HepG2 (cell line): ENCODE results near the gene BEAN1. TPM values are rescaled to one million over a fixed set of nuclear protein-coding genes. Genes with fewer than 3 reads are reported as not detected.

ENCODE experiments used
- ATAC-seq: fragments of 200-7000 bp; cut with Tn5 transposase; 3 replicates; pipeline ENCODE4 v1.9.1; 2020; ENCODE audit warnings: mild to moderate bottlenecking, moderate library complexity
- BruUV-seq: library from RNA; stranded (reverse); fragments of 400-500 nt; replicated peaks from 2 replicates; lab custom pipeline; 2021; lab: Mats Ljungman, UMichigan
- CTCF ChIA-PET: fragments of 300-600 bp; formaldehyde crosslinking; extraction: SDS; loops from one replicate; lab custom pipeline; 2021; ENCODE audit warnings: low total read pairs, inconsistent platforms, low intra/inter-chr PET ratio; lab: Yijun Ruan, JAX
- POLR2A ChIA-PET: fragments of 350-600 bp; sonication (Branson Sonifier 250); formaldehyde crosslinking; loops from one replicate; lab custom pipeline; 2020; ENCODE audit warnings: antibody characterized with exemption, inconsistent platforms; lab: Yijun Ruan, JAX
- DNase-seq: peaks from one replicate; pipeline ENCODE4 v3.0.0-alpha.2; 2015; ENCODE audit warnings: low spot score
- FAIRE-seq: peaks from 3 replicates; lab custom pipeline; 2011; peaks lifted over from hg19 to GRCh38; lab: Jason Lieb, UNC
- H2AFZ ChIP-seq: one replicate; pipeline ENCODE4 v1.6.1; 2011; ENCODE audit warnings: low read length, inconsistent platforms
- H3K27ac ChIP-seq: fragments of 300-600 bp; 3 replicates; pipeline ENCODE4 v1.8.0; 2011; ENCODE audit warnings: mixed run types, mild to moderate bottlenecking, mixed read lengths, low read length, inconsistent platforms; ENCODE audit not compliant: insufficient read depth; ENCODE audit errors: extremely low read length
- H3K27me3 ChIP-seq, 2 experiments: fragments of 200-600 bp in 1 of 2; 2 replicates in 1 of 2; 3 replicates in 1 of 2; pipeline versions ENCODE4 v1.6.0 to v1.8.0; 2011; ENCODE audit warnings: low read length in 2 of 2, mild to moderate bottlenecking in 2 of 2, moderate library complexity in 2 of 2, inconsistent platforms in 1 of 2; ENCODE audit not compliant: insufficient read depth in 2 of 2, control insufficient read depth in 1 of 2
- H3K36me3 ChIP-seq, 2 experiments: fragments of 200-600 bp in 1 of 2; replicated peaks in 1 of 2; 2 replicates in 1 of 2; 3 replicates in 1 of 2; pipeline versions ENCODE4 v1.5.1 to v1.8.0; 2011; ENCODE audit warnings: low read length in 2 of 2, inconsistent platforms in 1 of 2; ENCODE audit not compliant: insufficient read depth in 2 of 2, control insufficient read depth in 1 of 2
- H3K4me1 ChIP-seq: 2 replicates; pipeline ENCODE4 v1.5.1; 2012; ENCODE audit warnings: low read length, inconsistent platforms; ENCODE audit not compliant: insufficient read depth
- H3K4me2 ChIP-seq: 2 replicates; pipeline ENCODE4 v1.6.0; 2011; ENCODE audit warnings: low read depth, low read length, inconsistent platforms
- H3K4me3 ChIP-seq, 3 experiments: fragments of 200-600 bp in 1 of 3; sonication (generic), shearing (Covaris generic) in 1 of 3; replicated peaks in 1 of 3; 2 replicates each; pipeline ENCODE4 v1.5.1; 2011 to 2016; ENCODE audit warnings: low read length in 3 of 3, inconsistent platforms in 2 of 3, low read depth in 2 of 3, mild to moderate bottlenecking in 2 of 3, control low read depth in 1 of 3, mixed read lengths in 1 of 3; ENCODE audit not compliant: insufficient read depth in 1 of 3
- H3K79me2 ChIP-seq: one replicate; pipeline ENCODE4 v1.6.1; 2011; ENCODE audit warnings: low read length, inconsistent platforms; ENCODE audit not compliant: insufficient read depth
- H3K9ac ChIP-seq: 2 replicates; pipeline ENCODE4 v1.6.0; 2011; ENCODE audit warnings: mild to moderate bottlenecking, low read depth, low read length, inconsistent platforms; ENCODE audit not compliant: insufficient read depth
- H3K9me3 ChIP-seq: 2 replicates; pipeline ENCODE4 v1.5.1; 2012; ENCODE audit warnings: mild to moderate bottlenecking, low read length
- H4K20me1 ChIP-seq: 2 replicates; pipeline ENCODE4 v1.6.0; 2011; ENCODE audit warnings: inconsistent platforms, mild to moderate bottlenecking, low read length, moderate library complexity; ENCODE audit not compliant: insufficient read depth
- CCAR2 ChIP-seq: fragments of 200-400 bp; formaldehyde crosslinking; optimal IDR thresholded peaks from 2 replicates; pipeline ENCODE3; 2018; ENCODE audit warnings: low read depth, mild to moderate bottlenecking, low read length, moderate library complexity
- FOXK1 ChIP-seq: sonication (generic); formaldehyde crosslinking; IDR thresholded peaks from 2 replicates; pipeline ENCODE4 v1.4.0; 2020; ENCODE audit warnings: low read depth, missing genetic modification reagents, borderline replicate concordance
- NFKBIZ ChIP-seq: IDR thresholded peaks from 2 replicates; pipeline ENCODE4 v1.6.1; 2018; ENCODE audit warnings: missing genetic modification reagents, missing compliant biosample characterization
- ZBTB43 ChIP-seq: sonication (generic); formaldehyde crosslinking; conservative IDR thresholded peaks from 2 replicates; pipeline ENCODE4 v1.4.0; 2020; ENCODE audit warnings: missing genetic modification reagents
- ZBTB7B ChIP-seq: sonication (generic); formaldehyde crosslinking; IDR thresholded peaks from 2 replicates; pipeline ENCODE4 v1.4.0; 2020; ENCODE audit warnings: missing genetic modification reagents
- ZBTB8A ChIP-seq: sonication (generic); formaldehyde crosslinking; IDR thresholded peaks from 2 replicates; pipeline ENCODE4 v1.4.0; 2020; ENCODE audit warnings: mild to moderate bottlenecking, low read depth, missing genetic modification reagents, borderline replicate concordance
- ZNF207 ChIP-seq: fragments of 450-650 bp; IDR thresholded peaks from 2 replicates; pipeline ENCODE4 v1.6.1; 2016; ENCODE audit warnings: antibody characterized with exemption, borderline replicate concordance
- ZNF326 ChIP-seq: sonication (generic); formaldehyde crosslinking; IDR thresholded peaks from 2 replicates; pipeline ENCODE4 v1.4.0; 2020; ENCODE audit warnings: missing genetic modification reagents, borderline replicate concordance
- ZNF557 ChIP-seq: sonication (generic); formaldehyde crosslinking; IDR thresholded peaks from 2 replicates; pipeline ENCODE4 v1.4.0; 2020; ENCODE audit warnings: missing genetic modification reagents
- ZNF660 ChIP-seq: sonication (generic); formaldehyde crosslinking; IDR thresholded peaks from 2 replicates; pipeline ENCODE4 v1.5.1; 2020; ENCODE audit warnings: mild to moderate bottlenecking, low read depth, missing genetic modification reagents, borderline replicate concordance
- WGBS: methylation state at CpG from one replicate; pipeline ENCODE4 v1.1.6; 2017; ENCODE audit warnings: low lambda C conversion rate; 5-methylcytosine and 5-hydroxymethylcytosine counted together
- in situ Hi-C: cut with HindIII; loops from 2 replicates; pipeline ENCODE4 v1.10.0; 2017; ENCODE audit warnings: low pct_unique_long_range_greater_than_20kb; ENCODE audit not compliant: extremely low pct_ligation_motif_present
- intact Hi-C: fragments of 100-400 bp; cut with micrococcal nuclease; formaldehyde crosslinking; loops from one replicate; pipeline ENCODE4 v1.10.0; 2022; ENCODE audit not compliant: unreplicated experiment
- polyA plus RNA-seq, 8 experiments: library from polyadenylated mRNA; depleted of rRNA in 3 of 8; stranded (reverse) in 7 of 8; unstranded in 1 of 8; fragments of >200 nt; fragmentation: Illumina TruSeq in 4 of 8; extraction: Trizol in 4 of 8; gene quantifications; 2 replicates each; pipeline versions ENCODE4 v1.2.1 to v1.2.3, GENCODE V29; 2011 to 2016; ENCODE audit warnings: low read depth in 4 of 8, missing spikeins in 1 of 8, mixed read lengths in 1 of 8; ENCODE audit not compliant: insufficient read depth in 1 of 8
- total RNA-seq, 5 experiments: library from RNA; depleted of rRNA; stranded (reverse); fragments of >200 nt; fragmentation: Illumina TruSeq; extraction: Trizol; gene quantifications; 2 replicates each; pipeline ENCODE4 v1.2.3, GENCODE V29; 2016; ENCODE audit warnings: low read depth in 1 of 5
- TF ChIP-seq, protein P1 (sequence below): sonication (generic); formaldehyde crosslinking; IDR thresholded peaks from 2 replicates; pipeline ENCODE4 v1.4.0; 2020; ENCODE audit warnings: missing genetic modification reagents
- TF ChIP-seq, protein P2 (sequence below), 2 experiments: fragments of 450-650 bp in 1 of 2; sonication (generic) in 1 of 2; formaldehyde crosslinking; IDR thresholded peaks; 2 replicates each; pipeline versions ENCODE4 v1.5.0 to v1.8.0; 2020 to 2022; ENCODE audit warnings: mild to moderate bottlenecking in 1 of 2, missing genetic modification reagents in 1 of 2
- TF ChIP-seq, protein P3 (sequence below): sonication (generic); formaldehyde crosslinking; IDR thresholded peaks from 2 replicates; pipeline ENCODE4 v1.4.0; 2020; ENCODE audit warnings: mild to moderate bottlenecking, missing genetic modification reagents

BEAN1 gene
- total and polyA plus RNA-seq, 2 of the 13 experiments (the other 11 are each of a cell fraction or from before 2014, with no cell fraction given), result 0.53 to 1.4 TPM

GRCh38 chr16:66486773-66487579, 59.9 kb downstream of the BEAN1 start (continued):
- TF ChIP-seq FOXK1 (CRISPR knock-in tag) (no peak), ZNF326 (CRISPR knock-in tag) (no peak), ZNF207 (no peak)
- TF ChIP-seq, protein P1, sequence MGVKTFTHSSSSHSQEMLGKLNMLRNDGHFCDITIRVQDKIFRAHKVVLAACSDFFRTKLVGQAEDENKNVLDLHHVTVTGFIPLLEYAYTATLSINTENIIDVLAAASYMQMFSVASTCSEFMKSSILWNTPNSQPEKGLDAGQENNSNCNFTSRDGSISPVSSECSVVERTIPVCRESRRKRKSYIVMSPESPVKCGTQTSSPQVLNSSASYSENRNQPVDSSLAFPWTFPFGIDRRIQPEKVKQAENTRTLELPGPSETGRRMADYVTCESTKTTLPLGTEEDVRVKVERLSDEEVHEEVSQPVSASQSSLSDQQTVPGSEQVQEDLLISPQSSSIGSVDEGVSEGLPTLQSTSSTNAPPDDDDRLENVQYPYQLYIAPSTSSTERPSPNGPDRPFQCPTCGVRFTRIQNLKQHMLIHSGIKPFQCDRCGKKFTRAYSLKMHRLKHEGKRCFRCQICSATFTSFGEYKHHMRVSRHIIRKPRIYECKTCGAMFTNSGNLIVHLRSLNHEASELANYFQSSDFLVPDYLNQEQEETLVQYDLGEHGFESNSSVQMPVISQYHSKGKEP, result no peak

GRCh38 chr16:66487580-66488275, 60.6 kb downstream of the BEAN1 start:
- Histone ChIP-seq H3K36me3 (no peaks in the 10 kb centered on the region), H3K9me3 (no peaks in the 10 kb centered on the region), H3K4me2 (no peak overlapping the region), H3K4me1 (peaks cover 6% of the 10 kb centered on the region; the same call in 1 of the 2 replicates), H3K9ac (no peak overlapping the region), H3K27ac (no peak overlapping the region), H3K79me2 (no peaks in the 10 kb centered on the region), H4K20me1 (no peaks in the 10 kb centered on the region), H3K27me3 (peaks cover 2 to 18% of the 10 kb centered on the region in 2 experiments; a peak in 1 of 5 replicates), H2AFZ (no peak overlapping the region), H3K4me3 (no peak overlapping the region)
- ChIA-PET POLR2A (interaction anchor here (1.5 kb wide), 1 partner anchor 81 kb away, joined by 5 read pairs; no protein-coding TSS in a partner anchor), CTCF (no interaction called here)
- FAIRE-seq (no peak), ATAC-seq (peak; percentile 9; the same call in 1 of the 3 replicates), DNase-seq (no peak)
- no TSS peak for BruUV-seq
- intact Hi-C loops, result no loop called here
- in situ Hi-C loops, result no loop called here
- WGBS, result 23% methylated on average over 5 of the region's 5 CpGs
- TF ChIP-seq ZNF557 (CRISPR knock-in tag) (no peak), ZNF660 (no peak), ZBTB7B (CRISPR knock-in tag) (no peak), ZBTB43 (CRISPR knock-in tag) (no peak), CCAR2 (no peak), ZBTB8A (CRISPR knock-in tag) (no peak), NFKBIZ (CRISPR knock-in tag) (no peak)
- TF ChIP-seq, protein P2, sequence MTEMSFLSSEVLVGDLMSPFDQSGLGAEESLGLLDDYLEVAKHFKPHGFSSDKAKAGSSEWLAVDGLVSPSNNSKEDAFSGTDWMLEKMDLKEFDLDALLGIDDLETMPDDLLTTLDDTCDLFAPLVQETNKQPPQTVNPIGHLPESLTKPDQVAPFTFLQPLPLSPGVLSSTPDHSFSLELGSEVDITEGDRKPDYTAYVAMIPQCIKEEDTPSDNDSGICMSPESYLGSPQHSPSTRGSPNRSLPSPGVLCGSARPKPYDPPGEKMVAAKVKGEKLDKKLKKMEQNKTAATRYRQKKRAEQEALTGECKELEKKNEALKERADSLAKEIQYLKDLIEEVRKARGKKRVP (CRISPR knock-in tag; IDR thresholded peaks at IDR 0.05), result no peak
- TF ChIP-seq, protein P3, sequence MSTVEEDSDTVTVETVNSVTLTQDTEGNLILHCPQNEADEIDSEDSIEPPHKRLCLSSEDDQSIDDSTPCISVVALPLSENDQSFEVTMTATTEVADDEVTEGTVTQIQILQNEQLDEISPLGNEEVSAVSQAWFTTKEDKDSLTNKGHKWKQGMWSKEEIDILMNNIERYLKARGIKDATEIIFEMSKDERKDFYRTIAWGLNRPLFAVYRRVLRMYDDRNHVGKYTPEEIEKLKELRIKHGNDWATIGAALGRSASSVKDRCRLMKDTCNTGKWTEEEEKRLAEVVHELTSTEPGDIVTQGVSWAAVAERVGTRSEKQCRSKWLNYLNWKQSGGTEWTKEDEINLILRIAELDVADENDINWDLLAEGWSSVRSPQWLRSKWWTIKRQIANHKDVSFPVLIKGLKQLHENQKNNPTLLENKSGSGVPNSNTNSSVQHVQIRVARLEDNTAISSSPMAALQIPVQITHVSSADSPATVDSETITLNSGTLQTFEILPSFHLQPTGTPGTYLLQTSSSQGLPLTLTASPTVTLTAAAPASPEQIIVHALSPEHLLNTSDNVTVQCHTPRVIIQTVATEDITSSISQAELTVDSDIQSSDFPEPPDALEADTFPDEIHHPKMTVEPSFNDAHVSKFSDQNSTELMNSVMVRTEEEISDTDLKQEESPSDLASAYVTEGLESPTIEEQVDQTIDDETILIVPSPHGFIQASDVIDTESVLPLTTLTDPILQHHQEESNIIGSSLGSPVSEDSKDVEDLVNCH (CRISPR knock-in tag), result no peak
